Liver (tissue), 9 donors: Measurements from ENCODE around the gene ME2. TPM values are rescaled to one million over a fixed set of nuclear protein-coding genes. Genes with fewer than 3 reads are reported as not detected.
"Not testable (repeated sequence)": the region's sequence is repeated elsewhere in the genome, so short reads cannot be mapped to it uniquely, and the experiment has no call there.

ENCODE experiments used
- DNase-seq: peaks from one replicate; pipeline ENCODE4 v3.0.0-alpha.2; 2017; ENCODE audit warnings: low spot score
- H3K27ac ChIP-seq, 2 donors: one replicate each; pipeline ENCODE4 v1.7.0; 2013; ENCODE audit warnings: inconsistent platforms in 2 of 2, low read length in 2 of 2, control low read depth in 1 of 2, low read depth in 1 of 2, mild to moderate bottlenecking in 1 of 2
- H3K27me3 ChIP-seq, 4 donors: one replicate each; pipeline versions ENCODE4 v1.6.1 to v1.7.0; 2013; ENCODE audit warnings: low read length in 3 of 4, inconsistent platforms in 1 of 4, mild to moderate bottlenecking in 1 of 4, moderate library complexity in 1 of 4; ENCODE audit not compliant: control insufficient read depth in 4 of 4, insufficient read depth in 4 of 4
- H3K36me3 ChIP-seq, 4 donors: one replicate each; pipeline versions ENCODE4 v1.6.1 to v1.7.0; 2013; ENCODE audit warnings: low read length in 3 of 4, mild to moderate bottlenecking in 3 of 4, low read depth in 1 of 4, moderate library complexity in 1 of 4; ENCODE audit not compliant: control insufficient read depth in 4 of 4, insufficient read depth in 3 of 4
- H3K4me1 ChIP-seq, 4 donors: one replicate each; pipeline versions ENCODE4 v1.6.1 to v1.7.0; 2013; ENCODE audit warnings: low read length in 3 of 4, mild to moderate bottlenecking in 3 of 4, moderate library complexity in 1 of 4; ENCODE audit not compliant: control insufficient read depth in 4 of 4, insufficient read depth in 4 of 4
- H3K4me3 ChIP-seq, 3 donors: one replicate each; pipeline versions ENCODE4 v1.6.1 to v1.7.0; 2013; ENCODE audit warnings: low read length in 3 of 3, control low read depth in 1 of 3, low read depth in 1 of 3, mild to moderate bottlenecking in 1 of 3
- H3K9ac ChIP-seq, 2 donors: one replicate each; pipeline ENCODE4 v1.7.0; 2013; ENCODE audit warnings: low read length in 2 of 2, mild to moderate bottlenecking in 2 of 2, moderate library complexity in 2 of 2, control low read depth in 1 of 2, low read depth in 1 of 2
- H3K9me3 ChIP-seq, 4 donors: one replicate each; pipeline versions ENCODE4 v1.6.1 to v1.7.0; 2013; ENCODE audit warnings: low read length in 3 of 4; ENCODE audit not compliant: control insufficient read depth in 4 of 4
- ATF3 ChIP-seq: IDR thresholded peaks from 2 replicates; pipeline ENCODE4 v1.6.1; 2016; ENCODE audit warnings: antibody characterized with exemption
- CTCF ChIP-seq: fragments of 150-350 bp; IDR thresholded peaks from 2 replicates; pipeline ENCODE4 v1.5.1; 2017; ENCODE audit warnings: improper control_type of control experiment, low read depth, low read length; ENCODE audit not compliant: missing input control
- EGR1 ChIP-seq, 2 donors: IDR thresholded peaks; 2 replicates each; pipeline ENCODE4 v1.6.1; 2016 to 2018; ENCODE audit warnings: antibody characterized with exemption in 2 of 2, low read depth in 2 of 2
- FOXA1 ChIP-seq: IDR thresholded peaks from 2 replicates; pipeline ENCODE4 v1.6.1; 2016; ENCODE audit warnings: antibody characterized with exemption
- FOXA2 ChIP-seq: IDR thresholded peaks from 2 replicates; pipeline ENCODE4 v1.6.1; 2016; ENCODE audit warnings: antibody characterized with exemption
- GABPA ChIP-seq, 2 donors: IDR thresholded peaks in 1 of 2; conservative IDR thresholded peaks in 1 of 2; 2 replicates each; pipeline ENCODE4 v1.6.1; 2016; ENCODE audit warnings: antibody characterized with exemption in 2 of 2, mild to moderate bottlenecking in 1 of 2, moderate library complexity in 1 of 2
- HNF4A ChIP-seq, 2 donors: conservative IDR thresholded peaks; 2 replicates each; pipeline ENCODE4 v1.6.1; 2016; ENCODE audit warnings: antibody characterized with exemption in 2 of 2, mild to moderate bottlenecking in 2 of 2
- HNF4G ChIP-seq: IDR thresholded peaks from 2 replicates; pipeline ENCODE4 v1.6.1; 2016; ENCODE audit warnings: antibody characterized with exemption
- JUND ChIP-seq, 2 donors: IDR thresholded peaks; 2 replicates each; pipeline ENCODE4 v1.6.1; 2016; ENCODE audit warnings: antibody characterized with exemption in 2 of 2
- MAX ChIP-seq: IDR thresholded peaks from 2 replicates; pipeline ENCODE4 v1.6.1; 2016; ENCODE audit warnings: antibody characterized with exemption
- NR2F2 ChIP-seq: IDR thresholded peaks from 2 replicates; pipeline ENCODE4 v1.6.1; 2016; ENCODE audit warnings: antibody characterized with exemption
- RAD21 ChIP-seq, 2 donors: IDR thresholded peaks; 2 replicates each; pipeline ENCODE4 v1.6.1; 2016; ENCODE audit warnings: antibody characterized with exemption in 2 of 2, mild to moderate bottlenecking in 2 of 2
- REST ChIP-seq: IDR thresholded peaks from 2 replicates; pipeline ENCODE4 v1.6.1; 2016; ENCODE audit warnings: antibody characterized with exemption, mild to moderate bottlenecking
- RXRA ChIP-seq, 2 donors: IDR thresholded peaks; 2 replicates each; pipeline ENCODE4 v1.6.1; 2017 to 2018; ENCODE audit warnings: antibody characterized with exemption in 2 of 2, mild to moderate bottlenecking in 1 of 2
- SP1 ChIP-seq: IDR thresholded peaks from 2 replicates; pipeline ENCODE4 v1.6.1; 2018; ENCODE audit warnings: antibody characterized with exemption, mild to moderate bottlenecking
- TAF1 ChIP-seq: conservative IDR thresholded peaks from 2 replicates; pipeline ENCODE4 v1.6.1; 2016; ENCODE audit warnings: antibody characterized with exemption, mild to moderate bottlenecking
- YY1 ChIP-seq: IDR thresholded peaks from 2 replicates; pipeline ENCODE4 v1.6.1; 2016; ENCODE audit warnings: antibody characterized with exemption, mild to moderate bottlenecking
- ZBTB33 ChIP-seq: IDR thresholded peaks from 2 replicates; pipeline ENCODE4 v1.6.1; 2016; ENCODE audit warnings: antibody characterized with exemption
- WGBS: extraction: QIAGEN DNeasy Blood & Tissue Kit; methylation state at CpG from one replicate; pipeline ENCODE4 v1.1.7; 2013; 5-methylcytosine and 5-hydroxymethylcytosine counted together
- polyA plus RNA-seq, 2 donors: library from polyadenylated mRNA; stranded (reverse) in 1 of 2; unstranded in 1 of 2; fragments of 200-250 nt in 1 of 2; fragments of >200 nt in 1 of 2; fragmentation: Nextera tagmentation in 1 of 2; extraction: Ambion mirVana in 1 of 2; gene quantifications; one replicate each; pipeline versions ENCODE4 v1.2.1 to v1.2.3, GENCODE V29; 2013 to 2015
- total RNA-seq, 2 donors: library from RNA; depleted of rRNA; stranded (reverse); fragments of >200 nt; gene quantifications; one replicate each; pipeline ENCODE4 v1.2.3, GENCODE V29; 2014
- donor health status: healthy.
- donor health status: healthy.
- donor health status: healthy.
- donor health status: healthy.
- donor health status: healthy.

The ME2 gene
- total and polyA plus RNA-seq, 4 donors, result 9.0 to 33.8 (median 16.1) TPM

GRCh38 chr18:50972404-50972803 is 93.5 kb downstream of the ME2 start:
- not testable (repeated sequence) for H3K9me3 ChIP-seq, DNase-seq, H3K9ac ChIP-seq, H3K4me3 ChIP-seq, H3K27me3 ChIP-seq
- 60% methylated on average over 5 of the region's 5 CpGs for WGBS
- TF ChIP-seq JUND (IDR thresholded peaks at IDR 0.05), result peak in 1 of 2 donors; percentile 10
- peak in 1 of 2 donors; percentile 10 for TF ChIP-seq RXRA (IDR thresholded peaks at IDR 0.05)
- TF ChIP-seq HNF4A (conservative IDR thresholded peaks at IDR 0.05), result peak; percentile 13 to 25
- peaks cover 7 to 31% (median 18%) of the 10 kb centered on the region in 4 donors for H3K36me3 ChIP-seq
- H3K4me1 ChIP-seq, result peaks cover 0 to 30% (median 19%) of the 10 kb centered on the region in 4 donors
- H3K27ac ChIP-seq, result peak overlapping the region; percentile 68 to 73

GRCh38 chr18:50973367-50974126 is 94.6 kb downstream of the ME2 start:
- peaks cover 10 to 41% (median 24%) of the 10 kb centered on the region in 4 donors for H3K36me3 ChIP-seq
- 70% methylated on average over 4 of the region's 4 CpGs for WGBS
- no peak for DNase-seq

More at GRCh38 chr18:50973367-50974126, 94.6 kb downstream of the ME2 start:
- peaks cover 0 to 26% (median 18%) of the 10 kb centered on the region in 4 donors for H3K4me1 ChIP-seq
- H3K27me3 ChIP-seq, result no peaks in the 10 kb centered on the region
- no peak overlapping the region for H3K9ac ChIP-seq
- peaks cover 0 to 4% (median 2%) of the 10 kb centered on the region in 4 donors for H3K9me3 ChIP-seq
- no peak overlapping the region for H3K4me3 ChIP-seq
- peak overlapping the region; percentile 68 to 73 for H3K27ac ChIP-seq
- TF ChIP-seq ZBTB33 (no peak), FOXA2 (no peak), TAF1 (no peak), HNF4A (conservative IDR thresholded peaks at IDR 0.05) (peak; percentile 92 to 95), REST (no peak), ATF3 (peak; percentile 96), RXRA (IDR thresholded peaks at IDR 0.05) (peak; percentile 31 to 65), RAD21 (IDR thresholded peaks at IDR 0.05) (peak; percentile 37 to 42), JUND (IDR thresholded peaks at IDR 0.05) (peak; percentile 98 to 99), CTCF (no peak), NR2F2 (no peak), EGR1 (IDR thresholded peaks at IDR 0.05; ENCODE audit: low read depth in 2 of 2) (no peak), GABPA (IDR thresholded peaks at IDR 0.05 in 1 of 2, conservative IDR thresholded peaks at IDR 0.05 in 1 of 2) (peak in 1 of 2 donors; percentile 23), YY1 (peak; percentile 53), MAX (peak; percentile 53), FOXA1 (no peak), HNF4G (peak; percentile 81), SP1 (peak; percentile 89)
